H9 (cell line): ENCODE data around the gene ABCG2. TPM values are rescaled to one million over a fixed set of nuclear protein-coding genes. Genes with fewer than 3 reads are reported as not detected.

Experiments used
- DNase-seq: peaks from one replicate; pipeline ENCODE4 v3.0.0-alpha.2; 2017
- H2AFZ ChIP-seq: one replicate; pipeline ENCODE4 v1.6.1; 2013; ENCODE audit warnings: mild to moderate bottlenecking, low read length, control low read depth, moderate library complexity
- H2AK5ac ChIP-seq: 2 replicates; pipeline ENCODE4 v1.6.1; 2013; ENCODE audit warnings: low read length, control low read depth, mixed read lengths; ENCODE audit not compliant: insufficient read length
- H2BK120ac ChIP-seq: one replicate; pipeline ENCODE4 v1.6.1; 2013; ENCODE audit warnings: low read depth, mild to moderate bottlenecking, low read length, control low read depth, inconsistent platforms; ENCODE audit not compliant: poor library complexity, severe bottlenecking
- H2BK12ac ChIP-seq: 2 replicates; pipeline ENCODE4 v1.6.1; 2013; ENCODE audit warnings: low read length, control low read depth, mixed read lengths, low read depth; ENCODE audit not compliant: insufficient read length
- H2BK15ac ChIP-seq: 2 replicates; pipeline ENCODE4 v1.6.1; 2013; ENCODE audit warnings: low read depth, low read length, control low read depth
- H2BK20ac ChIP-seq: one replicate; pipeline ENCODE4 v1.6.1; 2013; ENCODE audit warnings: low read depth, mild to moderate bottlenecking, low read length, control low read depth, inconsistent platforms; ENCODE audit not compliant: poor library complexity, severe bottlenecking
- H2BK5ac ChIP-seq: 2 replicates; pipeline ENCODE4 v1.6.1; 2013; ENCODE audit warnings: low read length, control low read depth, mixed read lengths; ENCODE audit not compliant: insufficient read length
- H3K14ac ChIP-seq: 2 replicates; pipeline ENCODE4 v1.6.1; 2013; ENCODE audit warnings: low read length, control low read depth; ENCODE audit not compliant: insufficient read depth
- H3K18ac ChIP-seq: 2 replicates; pipeline ENCODE4 v1.6.1; 2013; ENCODE audit warnings: low read depth, mild to moderate bottlenecking, mixed read lengths, low read length, control low read depth; ENCODE audit not compliant: insufficient read length
- H3K23ac ChIP-seq: 2 replicates; pipeline ENCODE4 v1.6.1; 2013; ENCODE audit warnings: low read length, control low read depth, mixed read lengths, low read depth; ENCODE audit not compliant: insufficient read length
- H3K23me2 ChIP-seq: 2 replicates; pipeline ENCODE4 v1.6.1; 2013; ENCODE audit warnings: low read depth, mild to moderate bottlenecking, mixed read lengths, low read length, control low read depth; ENCODE audit not compliant: insufficient read length, poor library complexity, severe bottlenecking
- H3K27ac ChIP-seq: 2 replicates; pipeline ENCODE4 v1.5.1; 2013; ENCODE audit warnings: low read length, control low read depth, mixed read lengths, low read depth; ENCODE audit not compliant: insufficient read length
- H3K27me3 ChIP-seq: 2 replicates; pipeline ENCODE4 v1.6.1; 2013; ENCODE audit warnings: low read length, control low read depth, inconsistent platforms; ENCODE audit not compliant: insufficient read depth
- H3K4ac ChIP-seq: 2 replicates; pipeline ENCODE4 v1.6.1; 2013; ENCODE audit warnings: low read depth, mild to moderate bottlenecking, control low read depth, inconsistent platforms, low read length, moderate library complexity
- H3K4me1 ChIP-seq: 2 replicates; pipeline ENCODE4 v1.6.1; 2013; ENCODE audit warnings: low read length, control low read depth, inconsistent platforms; ENCODE audit not compliant: insufficient read depth
- H3K4me2 ChIP-seq: 2 replicates; pipeline ENCODE4 v1.6.1; 2013; ENCODE audit warnings: low read length, control low read depth, mixed read lengths; ENCODE audit not compliant: insufficient read length, insufficient read depth
- H3K56ac ChIP-seq: 2 replicates; pipeline ENCODE4 v1.6.1; 2013; ENCODE audit warnings: low read depth, mild to moderate bottlenecking, mixed read lengths, low read length, control low read depth; ENCODE audit not compliant: insufficient read length
- H3K79me1 ChIP-seq: 2 replicates; pipeline ENCODE4 v1.6.1; 2013; ENCODE audit warnings: low read depth, mild to moderate bottlenecking, moderate library complexity, low read length, control low read depth, inconsistent platforms; ENCODE audit not compliant: insufficient read depth, poor library complexity, severe bottlenecking
- H3K79me2 ChIP-seq: 2 replicates; pipeline ENCODE4 v1.6.1; 2013; ENCODE audit warnings: low read length, control low read depth, inconsistent platforms; ENCODE audit not compliant: insufficient read depth
- H3K9ac ChIP-seq: 2 replicates; pipeline ENCODE4 v1.6.1; 2013; ENCODE audit warnings: low read length, control low read depth, mixed read lengths; ENCODE audit not compliant: insufficient read length; ENCODE audit errors: extremely low read depth
- H3K9me3 ChIP-seq: one replicate; pipeline ENCODE4 v1.6.1; 2013; ENCODE audit warnings: low read depth, low read length, inconsistent platforms; ENCODE audit not compliant: control insufficient read depth
- H3T11ph ChIP-seq: one replicate; pipeline ENCODE4 v1.6.1; 2013; ENCODE audit warnings: mild to moderate bottlenecking, low read length, control low read depth, inconsistent platforms
- H4K20me1 ChIP-seq: one replicate; pipeline ENCODE4 v1.6.1; 2013; ENCODE audit not compliant: control insufficient read depth, insufficient read length, insufficient read depth
- H4K5ac ChIP-seq: 2 replicates; pipeline ENCODE4 v1.6.1; 2013; ENCODE audit warnings: low read depth, mild to moderate bottlenecking, mixed read lengths, low read length, control low read depth; ENCODE audit not compliant: insufficient read length
- H4K8ac ChIP-seq: replicated peaks from 2 replicates; pipeline ENCODE4 v1.6.1; 2013; ENCODE audit warnings: low read length, control low read depth, mixed read lengths, low read depth; ENCODE audit not compliant: insufficient read length
- H4K91ac ChIP-seq: 2 replicates; pipeline ENCODE4 v1.6.1; 2013; ENCODE audit warnings: low read depth, mild to moderate bottlenecking, moderate library complexity, mixed read lengths, low read length, control low read depth; ENCODE audit not compliant: insufficient read length
- H3K27ac Mint-ChIP-seq, 3 experiments: 2 replicates in 2 of 3; 3 replicates in 1 of 3; pipeline ENCODE4 v1.8.0; 2020 to 2021; ENCODE audit warnings: mixed read lengths in 3 of 3, mild to moderate bottlenecking in 1 of 3, moderate library complexity in 1 of 3
- H3K27me3 Mint-ChIP-seq: 2 replicates; pipeline ENCODE4 v1.8.0; 2021; ENCODE audit warnings: low read depth, mild to moderate bottlenecking, moderate library complexity, mixed read lengths
- H3K36me3 Mint-ChIP-seq, 3 experiments: 2 replicates in 2 of 3; 3 replicates in 1 of 3; pipeline ENCODE4 v1.8.0; 2020 to 2021; ENCODE audit warnings: low read depth in 3 of 3, mixed read lengths in 3 of 3; ENCODE audit not compliant: insufficient read depth in 1 of 3
- H3K4me1 Mint-ChIP-seq, 2 experiments: 2 replicates each; pipeline ENCODE4 v1.8.0; 2020; ENCODE audit warnings: mixed read lengths in 2 of 2
- H3K4me3 Mint-ChIP-seq, 2 experiments: 2 replicates in 1 of 2; 3 replicates in 1 of 2; pipeline ENCODE4 v1.8.0; 2020 to 2021; ENCODE audit warnings: mild to moderate bottlenecking in 2 of 2, mixed read lengths in 2 of 2, moderate library complexity in 1 of 2
- H3K9me3 Mint-ChIP-seq, 2 experiments: 2 replicates in 1 of 2; 3 replicates in 1 of 2; pipeline ENCODE4 v1.8.0; 2020; ENCODE audit warnings: mild to moderate bottlenecking in 2 of 2, mixed read lengths in 2 of 2, moderate library complexity in 1 of 2
- CTCF ChIP-seq: fragments of 200-600 bp; sonication (generic); conservative IDR thresholded peaks from 3 replicates; pipeline ENCODE4 v1.8.0; 2021; ENCODE audit warnings: antibody characterized with exemption, mild to moderate bottlenecking
- WGBS: extraction: QIAGEN DNeasy Blood & Tissue Kit; methylation state at CpG from one replicate; pipeline ENCODE4 v1.1.7; 2013; ENCODE audit warnings: missing lambda C conversion rate, low lambda C conversion rate, mixed read lengths; ENCODE audit not compliant: insufficient read length; ENCODE audit errors: extremely low coverage; 5-methylcytosine and 5-hydroxymethylcytosine counted together
- total RNA-seq: library from RNA; stranded (reverse); gene quantifications from 2 replicates; pipeline ENCODE4 v1.2.1, GENCODE V29; 2021

The ABCG2 gene
- total RNA-seq, 1 experiment from 2014 or later = 1.5 TPM

GRCh38 chr4:88041626-88042025 is 116.8 kb downstream of the ABCG2 start:
- H4K91ac ChIP-seq = no peak overlapping the region
- Mint-ChIP-seq H3K4me3 (no peak overlapping the region), H3K27me3 (no peaks in the 10 kb centered on the region), H3K27ac (no peak overlapping the region), H3K9me3 (no peaks in the 10 kb centered on the region), H3K4me1 (no peaks in the 10 kb centered on the region), H3K36me3 (peaks cover 30 to 58% (median 34%) of the 10 kb centered on the region in 3 experiments; a peak in 6 of 7 replicates)
- no peaks in the 10 kb centered on the region for H3K79me1 ChIP-seq
- H2BK120ac ChIP-seq = no peak overlapping the region
- no peak overlapping the region for H3K4me2 ChIP-seq
- no peak overlapping the region for H3K9ac ChIP-seq
- no peaks in the 10 kb centered on the region for H3K79me2 ChIP-seq
- H3K9me3 ChIP-seq = no peaks in the 10 kb centered on the region
- H3K56ac ChIP-seq = no peak overlapping the region
- no peak overlapping the region for H3K14ac ChIP-seq
- no peak overlapping the region for H3K18ac ChIP-seq
- H4K5ac ChIP-seq = no peak overlapping the region
- H3K4ac ChIP-seq = no peak overlapping the region
- no peak overlapping the region for H2AK5ac ChIP-seq
- H3K23me2 ChIP-seq = no peaks in the 10 kb centered on the region
- H2BK20ac ChIP-seq = no peak overlapping the region
- no CpG with 5 or more reads among the region's 2 CpGs for WGBS
- no peak overlapping the region for H3T11ph ChIP-seq
- no peaks in the 10 kb centered on the region for H3K4me1 ChIP-seq
- no peak overlapping the region for H2BK5ac ChIP-seq
- no peak for DNase-seq
- H4K20me1 ChIP-seq = no peaks in the 10 kb centered on the region
- H3K27me3 ChIP-seq = no peaks in the 10 kb centered on the region
- no peak overlapping the region for H2AFZ ChIP-seq
- H3K27ac ChIP-seq = no peak overlapping the region
- H2BK15ac ChIP-seq = no peak overlapping the region
- no peak overlapping the region for H4K8ac ChIP-seq
- H2BK12ac ChIP-seq = no peak overlapping the region
- TF ChIP-seq CTCF = no peak
- H3K23ac ChIP-seq = no peak overlapping the region
